Liver (tissue), 9 donors: ENCODE results near the gene TTC21B. TPM values are rescaled to one million over a fixed set of nuclear protein-coding genes. Genes with fewer than 3 reads are reported as not detected.

Experiments used
- DNase-seq: peaks from one replicate; pipeline ENCODE4 v3.0.0-alpha.2; 2017; ENCODE audit warnings: low spot score
- H3K27ac ChIP-seq, 2 donors: one replicate each; pipeline ENCODE4 v1.7.0; 2013; ENCODE audit warnings: inconsistent platforms in 2 of 2, low read length in 2 of 2, control low read depth in 1 of 2, low read depth in 1 of 2, mild to moderate bottlenecking in 1 of 2
- H3K27me3 ChIP-seq, 4 donors: one replicate each; pipeline versions ENCODE4 v1.6.1 to v1.7.0; 2013; ENCODE audit warnings: low read length in 3 of 4, inconsistent platforms in 1 of 4, mild to moderate bottlenecking in 1 of 4, moderate library complexity in 1 of 4; ENCODE audit not compliant: control insufficient read depth in 4 of 4, insufficient read depth in 4 of 4
- H3K36me3 ChIP-seq, 4 donors: one replicate each; pipeline versions ENCODE4 v1.6.1 to v1.7.0; 2013; ENCODE audit warnings: low read length in 3 of 4, mild to moderate bottlenecking in 3 of 4, low read depth in 1 of 4, moderate library complexity in 1 of 4; ENCODE audit not compliant: control insufficient read depth in 4 of 4, insufficient read depth in 3 of 4
- H3K4me1 ChIP-seq, 4 donors: one replicate each; pipeline versions ENCODE4 v1.6.1 to v1.7.0; 2013; ENCODE audit warnings: low read length in 3 of 4, mild to moderate bottlenecking in 3 of 4, moderate library complexity in 1 of 4; ENCODE audit not compliant: control insufficient read depth in 4 of 4, insufficient read depth in 4 of 4
- H3K4me3 ChIP-seq, 3 donors: one replicate each; pipeline versions ENCODE4 v1.6.1 to v1.7.0; 2013; ENCODE audit warnings: low read length in 3 of 3, control low read depth in 1 of 3, low read depth in 1 of 3, mild to moderate bottlenecking in 1 of 3
- H3K9ac ChIP-seq, 2 donors: one replicate each; pipeline ENCODE4 v1.7.0; 2013; ENCODE audit warnings: low read length in 2 of 2, mild to moderate bottlenecking in 2 of 2, moderate library complexity in 2 of 2, control low read depth in 1 of 2, low read depth in 1 of 2
- H3K9me3 ChIP-seq, 4 donors: one replicate each; pipeline versions ENCODE4 v1.6.1 to v1.7.0; 2013; ENCODE audit warnings: low read length in 3 of 4; ENCODE audit not compliant: control insufficient read depth in 4 of 4
- ATF3 ChIP-seq: IDR thresholded peaks from 2 replicates; pipeline ENCODE4 v1.6.1; 2016; ENCODE audit warnings: antibody characterized with exemption
- CTCF ChIP-seq: fragments of 150-350 bp; IDR thresholded peaks from 2 replicates; pipeline ENCODE4 v1.5.1; 2017; ENCODE audit warnings: improper control_type of control experiment, low read depth, low read length; ENCODE audit not compliant: missing input control
- EGR1 ChIP-seq, 2 donors: IDR thresholded peaks; 2 replicates each; pipeline ENCODE4 v1.6.1; 2016 to 2018; ENCODE audit warnings: antibody characterized with exemption in 2 of 2, low read depth in 2 of 2
- FOXA1 ChIP-seq: IDR thresholded peaks from 2 replicates; pipeline ENCODE4 v1.6.1; 2016; ENCODE audit warnings: antibody characterized with exemption
- FOXA2 ChIP-seq: IDR thresholded peaks from 2 replicates; pipeline ENCODE4 v1.6.1; 2016; ENCODE audit warnings: antibody characterized with exemption
- GABPA ChIP-seq, 2 donors: IDR thresholded peaks in 1 of 2; conservative IDR thresholded peaks in 1 of 2; 2 replicates each; pipeline ENCODE4 v1.6.1; 2016; ENCODE audit warnings: antibody characterized with exemption in 2 of 2, mild to moderate bottlenecking in 1 of 2, moderate library complexity in 1 of 2
- HNF4A ChIP-seq, 2 donors: conservative IDR thresholded peaks; 2 replicates each; pipeline ENCODE4 v1.6.1; 2016; ENCODE audit warnings: antibody characterized with exemption in 2 of 2, mild to moderate bottlenecking in 2 of 2
- HNF4G ChIP-seq: IDR thresholded peaks from 2 replicates; pipeline ENCODE4 v1.6.1; 2016; ENCODE audit warnings: antibody characterized with exemption
- JUND ChIP-seq, 2 donors: IDR thresholded peaks; 2 replicates each; pipeline ENCODE4 v1.6.1; 2016; ENCODE audit warnings: antibody characterized with exemption in 2 of 2
- MAX ChIP-seq: IDR thresholded peaks from 2 replicates; pipeline ENCODE4 v1.6.1; 2016; ENCODE audit warnings: antibody characterized with exemption
- NR2F2 ChIP-seq: IDR thresholded peaks from 2 replicates; pipeline ENCODE4 v1.6.1; 2016; ENCODE audit warnings: antibody characterized with exemption
- REST ChIP-seq: IDR thresholded peaks from 2 replicates; pipeline ENCODE4 v1.6.1; 2016; ENCODE audit warnings: antibody characterized with exemption, mild to moderate bottlenecking
- RXRA ChIP-seq, 2 donors: IDR thresholded peaks; 2 replicates each; pipeline ENCODE4 v1.6.1; 2017 to 2018; ENCODE audit warnings: antibody characterized with exemption in 2 of 2, mild to moderate bottlenecking in 1 of 2
- SP1 ChIP-seq: IDR thresholded peaks from 2 replicates; pipeline ENCODE4 v1.6.1; 2018; ENCODE audit warnings: antibody characterized with exemption, mild to moderate bottlenecking
- TAF1 ChIP-seq: conservative IDR thresholded peaks from 2 replicates; pipeline ENCODE4 v1.6.1; 2016; ENCODE audit warnings: antibody characterized with exemption, mild to moderate bottlenecking
- YY1 ChIP-seq: IDR thresholded peaks from 2 replicates; pipeline ENCODE4 v1.6.1; 2016; ENCODE audit warnings: antibody characterized with exemption, mild to moderate bottlenecking
- ZBTB33 ChIP-seq: IDR thresholded peaks from 2 replicates; pipeline ENCODE4 v1.6.1; 2016; ENCODE audit warnings: antibody characterized with exemption
- WGBS: extraction: QIAGEN DNeasy Blood & Tissue Kit; methylation state at CpG from one replicate; pipeline ENCODE4 v1.1.7; 2013; 5-methylcytosine and 5-hydroxymethylcytosine counted together
- polyA plus RNA-seq, 2 donors: library from polyadenylated mRNA; stranded (reverse) in 1 of 2; unstranded in 1 of 2; fragments of 200-250 nt in 1 of 2; fragments of >200 nt in 1 of 2; fragmentation: Nextera tagmentation in 1 of 2; extraction: Ambion mirVana in 1 of 2; gene quantifications; one replicate each; pipeline versions ENCODE4 v1.2.1 to v1.2.3, GENCODE V29; 2013 to 2015
- total RNA-seq, 2 donors: library from RNA; depleted of rRNA; stranded (reverse); fragments of >200 nt; gene quantifications; one replicate each; pipeline ENCODE4 v1.2.3, GENCODE V29; 2014
- donor health status: healthy.
- donor health status: healthy.
- donor health status: healthy.
- donor health status: healthy.
- donor health status: healthy.

Gene TTC21B
- total and polyA plus RNA-seq, 4 donors = 2.0 to 25.3 (median 12.7) TPM

GRCh38 chr2:165843351-165843750 lies 110.2 kb downstream of the TTC21B start:
- WGBS = 94% methylated on average over 1 of the region's 1 CpG
- TF ChIP-seq MAX = no peak
- TF ChIP-seq CTCF = no peak
- no peak for TF ChIP-seq GABPA (IDR thresholded peaks at IDR 0.05 in 1 of 2, conservative IDR thresholded peaks at IDR 0.05 in 1 of 2)
- TF ChIP-seq FOXA1 = no peak
- TF ChIP-seq JUND (IDR thresholded peaks at IDR 0.05) = no peak

DNA sequence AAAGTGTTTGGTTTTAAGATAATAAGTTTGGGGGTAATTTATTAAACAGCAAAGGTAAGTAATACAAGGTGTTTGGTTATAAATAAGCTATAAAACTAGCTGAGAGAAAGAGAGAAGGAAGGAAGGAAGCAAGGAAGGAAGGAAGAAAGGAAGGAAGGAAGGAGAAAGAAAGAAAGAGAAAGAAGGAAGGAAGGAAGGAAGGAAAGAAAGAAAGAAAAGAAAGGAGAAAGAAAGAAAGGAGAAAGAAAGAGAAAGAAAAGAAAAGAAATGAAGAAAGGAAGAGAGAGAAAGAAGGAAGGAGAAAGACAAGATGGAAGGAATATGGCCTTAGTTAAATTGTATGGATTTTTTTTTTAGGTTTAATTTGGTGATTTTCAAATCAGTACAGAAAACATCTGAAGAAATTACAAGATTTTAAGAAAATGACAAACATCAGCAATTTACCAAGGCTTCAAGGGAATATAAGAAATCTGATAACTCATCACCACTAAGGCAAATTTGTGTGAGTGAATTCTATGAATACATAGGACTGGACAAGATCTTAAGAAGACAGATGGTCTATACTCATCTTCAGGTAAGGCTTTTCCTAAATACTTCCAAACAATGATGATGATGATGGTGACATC lies 113.1 kb downstream of the TTC21B start:
- H3K4me3 ChIP-seq = no peak overlapping the region
- no peaks in the 10 kb centered on the region for H3K27me3 ChIP-seq
- DNase-seq = no peak
- H3K36me3 ChIP-seq = no peaks in the 10 kb centered on the region
- H3K9me3 ChIP-seq = no peaks in the 10 kb centered on the region
- no peak for TF ChIP-seq RXRA (IDR thresholded peaks at IDR 0.05)
- no peak for TF ChIP-seq EGR1 (IDR thresholded peaks at IDR 0.05; ENCODE audit: low read depth in 2 of 2)
- no peak for TF ChIP-seq SP1
- TF ChIP-seq FOXA1 = no peak
- TF ChIP-seq YY1 = no peak
- no peak for TF ChIP-seq TAF1
- TF ChIP-seq ATF3 = no peak
- no peak for TF ChIP-seq HNF4A (conservative IDR thresholded peaks at IDR 0.05)
- no peak for TF ChIP-seq MAX
- no peak for TF ChIP-seq FOXA2
- H3K9ac ChIP-seq = no peak overlapping the region
- H3K4me1 ChIP-seq = no peaks in the 10 kb centered on the region
- no peak overlapping the region for H3K27ac ChIP-seq

More at GRCh38 chr2:165843351-165843750, 110.2 kb downstream of the TTC21B start:
- Histone ChIP-seq H3K9ac (no peak overlapping the region), H3K27me3 (no peaks in the 10 kb centered on the region), H3K36me3 (no peaks in the 10 kb centered on the region), H3K9me3 (no peaks in the 10 kb centered on the region), H3K27ac (no peak overlapping the region), H3K4me1 (no peaks in the 10 kb centered on the region), H3K4me3 (no peak overlapping the region)
- DNase-seq = no peak

- DNase-seq = no peak
- H3K27ac ChIP-seq = no peak overlapping the region
- TF ChIP-seq HNF4A (conservative IDR thresholded peaks at IDR 0.05) = no peak
- TF ChIP-seq ZBTB33 = no peak
- no peak for TF ChIP-seq FOXA1
- no peak for TF ChIP-seq RXRA (IDR thresholded peaks at IDR 0.05)
- no peak for TF ChIP-seq FOXA2
- no peak for TF ChIP-seq REST
- no peak for TF ChIP-seq NR2F2
- no peak for TF ChIP-seq TAF1
- TF ChIP-seq EGR1 (IDR thresholded peaks at IDR 0.05; ENCODE audit: low read depth in 2 of 2) = no peak
- TF ChIP-seq JUND (IDR thresholded peaks at IDR 0.05) = no peak
- TF ChIP-seq HNF4G = no peak
- no peak for TF ChIP-seq CTCF
Observed at GRCh38 chr2:165839610-165840009, 114.0 kb downstream of the TTC21B start.

More at GRCh38 chr2:165839610-165840009, 114.0 kb downstream of the TTC21B start:
- H3K36me3 ChIP-seq = no peaks in the 10 kb centered on the region
- no peak overlapping the region for H3K4me3 ChIP-seq
- no peaks in the 10 kb centered on the region for H3K4me1 ChIP-seq
- no peaks in the 10 kb centered on the region for H3K27me3 ChIP-seq
- WGBS = 95% methylated on average over 2 of the region's 2 CpGs
- no peak overlapping the region for H3K9ac ChIP-seq
- H3K9me3 ChIP-seq = no peaks in the 10 kb centered on the region
